GM12878 (cell line): Measurements from ENCODE around the gene NHSL2. TPM values are rescaled to one million over a fixed set of nuclear protein-coding genes. Genes with fewer than 3 reads are reported as not detected.

Experiments
- ATAC-seq: fragments of 200-7000 bp; cut with Tn5 transposase; 3 replicates; pipeline ENCODE4 v1.9.1; 2020; ENCODE audit warnings: mild to moderate bottlenecking, moderate library complexity
- BruUV-seq: library from RNA; stranded (reverse); fragments of 400-500 nt; replicated peaks from 2 replicates; lab custom pipeline; 2021; lab: Mats Ljungman, UMichigan
- CTCF ChIA-PET: fragments of 300-600 bp; sonication (Branson Sonifier 250); formaldehyde crosslinking; extraction: SDS; loops from one replicate; lab custom pipeline; 2021; ENCODE audit warnings: inconsistent platforms; lab: Yijun Ruan, JAX
- POLR2A ChIA-PET: fragments of 350-600 bp; formaldehyde crosslinking; extraction: SDS; loops from one replicate; lab custom pipeline; 2021; ENCODE audit warnings: inconsistent platforms; lab: Charles Lee
- RAD21 ChIA-PET: fragments of 300-600 bp; sonication (Branson Sonifier 250); formaldehyde crosslinking; loops from one replicate; lab custom pipeline; 2023; ENCODE audit warnings: antibody characterized with exemption; ENCODE audit not compliant: unreplicated experiment; lab: Charles Lee
- SMC1A ChIA-PET: fragments of 300-600 bp; sonication (Branson Sonifier 250); formaldehyde crosslinking; loops from one replicate; lab custom pipeline; 2023; ENCODE audit not compliant: unreplicated experiment, uncharacterized antibody; lab: Charles Lee
- DNase-seq: peaks from one replicate; pipeline ENCODE4 v3.0.0-alpha.2; 2011; ENCODE audit warnings: low read depth, low spot score
- FAIRE-seq: peaks from 3 replicates; lab custom pipeline; 2011; peaks lifted over from hg19 to GRCh38; lab: Jason Lieb, UNC
- H2AFZ ChIP-seq: 2 replicates; pipeline ENCODE4 v1.6.0; 2011; ENCODE audit warnings: low read depth, low read length, control low read depth; ENCODE audit not compliant: control insufficient read depth
- H3K27ac ChIP-seq: 2 replicates; pipeline ENCODE4 v1.5.1; 2011; ENCODE audit warnings: control low read depth; ENCODE audit not compliant: control insufficient read depth, insufficient read depth
- H3K27me3 ChIP-seq, 2 experiments: replicated peaks in 1 of 2; 2 replicates each; pipeline versions ENCODE4 v1.6.0 to v1.6.1; 2011; ENCODE audit warnings: low read length in 1 of 2; ENCODE audit not compliant: control insufficient read depth in 2 of 2, insufficient read depth in 2 of 2
- H3K36me3 ChIP-seq, 2 experiments: 2 replicates each; pipeline ENCODE4 v1.5.1; 2011; ENCODE audit warnings: low read length in 1 of 2; ENCODE audit not compliant: control insufficient read depth in 2 of 2, insufficient read depth in 2 of 2
- H3K4me1 ChIP-seq: 2 replicates; pipeline ENCODE4 v1.6.1; 2011; ENCODE audit warnings: mild to moderate bottlenecking, low read length, moderate library complexity, mixed read lengths; ENCODE audit not compliant: control insufficient read depth, insufficient read depth
- H3K4me2 ChIP-seq: 2 replicates; pipeline ENCODE4 v1.6.0; 2011; ENCODE audit warnings: control low read depth; ENCODE audit not compliant: control insufficient read depth, insufficient read depth
- H3K4me3 ChIP-seq: fragments of 200-600 bp; sonication (generic); 2 replicates; pipeline ENCODE4 v1.5.1; 2016
- H3K79me2 ChIP-seq: 2 replicates; pipeline ENCODE4 v1.6.0; 2011; ENCODE audit warnings: low read length; ENCODE audit not compliant: control insufficient read depth, insufficient read depth
- H3K9ac ChIP-seq: 2 replicates; pipeline ENCODE4 v1.8.0; 2011; ENCODE audit warnings: low read length, control low read depth, mixed read lengths; ENCODE audit not compliant: control insufficient read depth, insufficient read depth
- H3K9me3 ChIP-seq: replicated peaks from 3 replicates; pipeline ENCODE4 v1.5.1; 2011; ENCODE audit warnings: mild to moderate bottlenecking, low read length; ENCODE audit not compliant: control insufficient read depth, insufficient read depth
- H4K20me1 ChIP-seq: 2 replicates; pipeline ENCODE4 v1.6.0; 2011; ENCODE audit not compliant: control insufficient read depth, insufficient read depth
- BRCA1 ChIP-seq: IDR thresholded peaks from 2 replicates; pipeline ENCODE4 v1.6.1; 2011; ENCODE audit warnings: low read depth, low read length, improper control_type of control experiment
- CHD2 ChIP-seq: IDR thresholded peaks from 2 replicates; pipeline ENCODE4 v1.6.1; 2011; ENCODE audit warnings: low read depth, low read length, improper control_type of control experiment, borderline replicate concordance
- GABPA ChIP-seq: IDR thresholded peaks from 2 replicates; pipeline ENCODE4 v1.6.1; 2014; ENCODE audit warnings: antibody characterized with exemption, low read depth, mild to moderate bottlenecking, inconsistent platforms
- GATAD2B ChIP-seq: fragments of 450-650 bp; conservative IDR thresholded peaks from 2 replicates; pipeline ENCODE4 v1.6.1; 2017; ENCODE audit warnings: low read depth, mild to moderate bottlenecking, moderate library complexity
- IRF4 ChIP-seq: IDR thresholded peaks from 2 replicates; pipeline ENCODE4 v1.6.1; 2011; ENCODE audit warnings: low read depth, low read length
- JUND ChIP-seq: IDR thresholded peaks from 2 replicates; pipeline ENCODE4 v1.6.1; 2012; ENCODE audit warnings: low read depth, mild to moderate bottlenecking, low read length, improper control_type of control experiment, moderate library complexity
- LARP7 ChIP-seq: fragments of 450-650 bp; IDR thresholded peaks from 2 replicates; pipeline ENCODE4 v1.6.1; 2017; ENCODE audit warnings: mild to moderate bottlenecking
- MEF2A ChIP-seq: IDR thresholded peaks from 2 replicates; pipeline ENCODE4 v1.6.1; 2011; ENCODE audit warnings: low read depth, mild to moderate bottlenecking, low read length, moderate library complexity; ENCODE audit not compliant: insufficient read depth
- POLR2AphosphoS5 ChIP-seq: IDR thresholded peaks from 2 replicates; pipeline ENCODE4 v1.6.1; 2011; ENCODE audit warnings: mild to moderate bottlenecking, low read length, inconsistent platforms
- SPI1 ChIP-seq: IDR thresholded peaks from 2 replicates; pipeline ENCODE4 v1.6.1; 2011; ENCODE audit warnings: low read depth, mild to moderate bottlenecking, low read length, moderate library complexity, borderline replicate concordance; ENCODE audit not compliant: insufficient read depth
- ZBTB11 ChIP-seq: fragments of 450-650 bp; formaldehyde crosslinking; IDR thresholded peaks from 2 replicates; pipeline ENCODE4 v1.5.0; 2022; ENCODE audit warnings: mild to moderate bottlenecking, missing genetic modification characterization
- ZNF24 ChIP-seq: fragments of 450-650 bp; IDR thresholded peaks from 2 replicates; pipeline ENCODE4 v1.6.1; 2017; ENCODE audit warnings: antibody characterized with exemption, mild to moderate bottlenecking
- ZNF622 ChIP-seq: fragments of 450-650 bp; IDR thresholded peaks from 2 replicates; pipeline ENCODE4 v1.6.1; 2017; ENCODE audit warnings: mild to moderate bottlenecking, inconsistent platforms
- ZZZ3 ChIP-seq: IDR thresholded peaks from 2 replicates; pipeline ENCODE4 v1.6.1; 2011; ENCODE audit warnings: low read depth; ENCODE audit not compliant: control insufficient read depth, insufficient read length
- WGBS: methylation state at CpG from one replicate; pipeline ENCODE4 v1.1.6; 2016; ENCODE audit warnings: low lambda C conversion rate; ENCODE audit not compliant: insufficient replicate concordance, insufficient coverage; ENCODE audit errors: missing lambda C conversion rate; 5-methylcytosine and 5-hydroxymethylcytosine counted together
- in situ Hi-C: fragments of 300-500 bp; cut with MboI; formaldehyde crosslinking; loops from 9 replicates; pipeline ENCODE4 v1.14.3; 2018; ENCODE audit warnings: mixed read lengths
- intact Hi-C: fragments of 100-400 bp; cut with micrococcal nuclease; formaldehyde crosslinking; loops from one replicate; pipeline ENCODE4 v1.14.2; 2022; ENCODE audit not compliant: unreplicated experiment
- polyA plus RNA-seq, 11 experiments: library from polyadenylated mRNA; depleted of rRNA in 4 of 11; unstranded in 6 of 11; stranded (reverse) in 5 of 11; fragments of >200 nt; fragmentation: Nextera tagmentation in 4 of 11; fragmentation: Illumina TruSeq in 1 of 11; extraction: Ambion mirVana in 4 of 11; extraction: Trizol in 1 of 11; gene quantifications; 1 replicate in 1 of 11; 2 replicates in 10 of 11; pipeline versions ENCODE4 v1.2.1 to v1.2.3, GENCODE V29; 2011 to 2016; ENCODE audit warnings: inconsistent platforms in 2 of 11, missing spikeins in 2 of 11, low read depth in 1 of 11
- total RNA-seq, 4 experiments: library from RNA; depleted of rRNA in 3 of 4; stranded (reverse); fragments of >200 nt in 3 of 4; fragmentation: Illumina TruSeq in 1 of 4; extraction: Trizol in 1 of 4; gene quantifications; 2 replicates each; pipeline versions ENCODE4 v1.2.1 to v1.2.3, GENCODE V29; 2013 to 2021

Gene NHSL2
- total and polyA plus RNA-seq, 10 of the 15 experiments (the other 5 are each of a cell fraction or from before 2014, with no cell fraction given), result 0.05 to 0.53 (median 0.07) TPM; not detected in 2

GRCh38 chrX:72101597-72102037, 191.0 kb downstream of the NHSL2 start:
- ChIA-PET SMC1A (no interaction called here), POLR2A (interaction anchor here (1.0 kb wide), 1 partner anchor 84 kb away, joined by 3 read pairs; no protein-coding TSS in a partner anchor)

More at GRCh38 chrX:72101597-72102037, 191.0 kb downstream of the NHSL2 start:
- Histone ChIP-seq H3K27me3 (no peaks in the 10 kb centered on the region), H3K4me3 (no peak overlapping the region), H3K4me2 (peak overlapping the region; percentile 59; the same call in 1 of the 2 replicates), H3K79me2 (no peaks in the 10 kb centered on the region), H3K36me3 (no peaks in the 10 kb centered on the region), H3K9me3 (no peaks in the 10 kb centered on the region), H4K20me1 (no peaks in the 10 kb centered on the region), H2AFZ (no peak overlapping the region), H3K4me1 (peaks cover 25% of the 10 kb centered on the region), H3K27ac (no peak overlapping the region), H3K9ac (no peak overlapping the region)
- FAIRE-seq (no peak), ATAC-seq (no peak), DNase-seq (no peak)
- ChIA-PET CTCF (interaction anchor here (1.5 kb wide), 1 partner anchor 81 kb away, joined by 5 read pairs; no protein-coding TSS in a partner anchor), RAD21 (interaction anchor here (1.2 kb wide), 1 partner anchor 25 kb away, joined by 6 read pairs; no protein-coding TSS in a partner anchor)
- WGBS, result 27% methylated on average over 4 of the region's 4 CpGs
- intact Hi-C loops, result loop anchor here (2.0 to 10.0 kb wide), 2 partner anchors 23 to 587 kb away; no protein-coding TSS in a partner anchor
- no TSS peak for BruUV-seq
- in situ Hi-C loops, result no loop called here
- no peak for TF ChIP-seq GABPA
- TF ChIP-seq ZNF622, result no peak
- no peak for TF ChIP-seq GATAD2B
- TF ChIP-seq BRCA1, result no peak
- no peak for TF ChIP-seq POLR2AphosphoS5
- TF ChIP-seq CHD2, result no peak
- TF ChIP-seq JUND, result no peak
- no peak for TF ChIP-seq ZNF24
- TF ChIP-seq ZZZ3, result no peak
- TF ChIP-seq ZBTB11 (CRISPR knock-in tag), result no peak
- TF ChIP-seq LARP7, result no peak
- no peak for TF ChIP-seq IRF4
- no peak for TF ChIP-seq MEF2A
- TF ChIP-seq SPI1, result no peak
